Activated CD4-positive, alpha-beta T cell treated with anti-CD3 and anti-CD28 coated beads, Interleukin-2, amount 50 U/mL, for 1 hour (primary cell): ENCODE results near the gene LRRC15.

Experiments used
- DNase-seq: peaks from one replicate; pipeline ENCODE4 v3.0.0-alpha.2; 2020

Gene LRRC15

GRCh38 chr3:194314388-194315068 lies 55.0 kb downstream of the LRRC15 start:
- no peak for DNase-seq

DNA sequence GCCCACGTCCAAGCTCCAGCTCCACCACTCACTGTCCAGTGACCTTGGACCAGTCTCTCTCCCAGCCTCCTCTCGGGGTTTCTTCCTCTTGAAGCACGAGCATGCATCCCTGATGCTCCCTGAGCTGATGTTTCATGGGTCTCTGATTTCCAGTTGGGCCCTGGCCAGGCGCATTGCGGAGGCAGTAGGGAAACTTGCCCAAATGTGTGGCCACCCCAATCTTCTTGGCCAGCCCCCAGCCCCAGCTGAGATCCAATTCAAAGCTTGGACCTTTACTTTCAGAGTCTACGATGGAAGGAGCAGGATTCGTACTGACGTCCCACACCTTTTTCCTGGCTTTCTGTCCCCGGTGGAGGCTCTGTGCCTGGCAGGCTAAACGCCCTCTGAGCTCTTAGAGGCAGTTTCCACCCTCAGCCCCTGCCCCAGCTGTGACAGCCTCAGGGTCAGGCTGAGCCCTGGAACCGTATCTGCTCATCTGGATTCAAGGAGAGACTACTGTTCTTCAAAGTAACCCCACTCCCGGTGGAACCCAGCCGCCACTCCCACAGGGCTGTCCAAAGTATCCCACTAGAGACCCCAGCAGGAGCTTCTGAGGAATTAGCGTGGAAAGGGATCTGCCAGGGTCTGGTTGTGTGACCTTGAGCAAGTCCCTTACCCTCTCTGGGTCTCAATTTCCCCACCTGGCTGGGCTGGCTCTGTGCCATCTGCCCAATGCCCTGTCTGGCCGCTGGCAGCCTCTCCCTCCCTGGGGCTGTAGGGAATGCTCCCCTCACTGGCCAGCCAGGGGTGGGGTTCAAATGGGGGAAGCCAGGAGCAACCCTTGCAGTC lies 55.8 kb downstream of the LRRC15 start:
- DNase-seq = no peak

GRCh38 chr3:194312743-194313281 lies 56.7 kb downstream of the LRRC15 start:
- no peak for DNase-seq

DNA sequence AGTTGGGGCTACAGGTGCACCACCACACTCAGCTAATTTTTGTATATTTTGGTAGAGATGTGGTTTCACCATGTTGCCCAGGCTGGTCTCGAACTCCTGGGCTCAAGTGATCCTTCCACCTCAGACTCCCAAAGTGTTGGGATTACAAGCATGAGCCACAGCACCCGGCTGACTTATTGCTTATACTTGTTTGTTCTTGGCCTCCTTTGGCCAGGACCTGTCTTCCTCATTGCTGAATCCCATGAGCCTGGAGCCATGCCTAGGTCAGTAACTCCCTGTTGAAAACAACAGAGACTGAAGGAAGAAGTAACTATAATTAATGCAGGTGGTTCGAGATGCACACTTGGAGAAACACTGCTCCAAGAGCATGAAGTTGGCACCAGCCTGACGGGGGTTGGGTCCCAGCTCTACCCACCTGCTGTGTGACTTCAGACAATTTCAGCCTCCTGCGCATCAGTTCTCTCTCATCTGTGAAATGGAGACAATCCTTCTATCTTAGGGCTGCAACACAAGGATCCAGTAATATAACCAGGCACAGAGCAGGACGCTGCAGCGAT lies 57.3 kb downstream of the LRRC15 start:
- DNase-seq = no peak

GRCh38 chr3:194311000-194311399 lies 58.5 kb downstream of the LRRC15 start:
- DNase-seq = no peak

- no peak for DNase-seq
Measured at GRCh38 chr3:194310060-194310835, 59.3 kb downstream of the LRRC15 start.

GRCh38 chr3:194308601-194309449 lies 60.7 kb downstream of the LRRC15 start:
- DNase-seq = no peak

- no peak for DNase-seq
Measured at GRCh38 chr3:194307849-194308248, 61.7 kb downstream of the LRRC15 start.

DNA sequence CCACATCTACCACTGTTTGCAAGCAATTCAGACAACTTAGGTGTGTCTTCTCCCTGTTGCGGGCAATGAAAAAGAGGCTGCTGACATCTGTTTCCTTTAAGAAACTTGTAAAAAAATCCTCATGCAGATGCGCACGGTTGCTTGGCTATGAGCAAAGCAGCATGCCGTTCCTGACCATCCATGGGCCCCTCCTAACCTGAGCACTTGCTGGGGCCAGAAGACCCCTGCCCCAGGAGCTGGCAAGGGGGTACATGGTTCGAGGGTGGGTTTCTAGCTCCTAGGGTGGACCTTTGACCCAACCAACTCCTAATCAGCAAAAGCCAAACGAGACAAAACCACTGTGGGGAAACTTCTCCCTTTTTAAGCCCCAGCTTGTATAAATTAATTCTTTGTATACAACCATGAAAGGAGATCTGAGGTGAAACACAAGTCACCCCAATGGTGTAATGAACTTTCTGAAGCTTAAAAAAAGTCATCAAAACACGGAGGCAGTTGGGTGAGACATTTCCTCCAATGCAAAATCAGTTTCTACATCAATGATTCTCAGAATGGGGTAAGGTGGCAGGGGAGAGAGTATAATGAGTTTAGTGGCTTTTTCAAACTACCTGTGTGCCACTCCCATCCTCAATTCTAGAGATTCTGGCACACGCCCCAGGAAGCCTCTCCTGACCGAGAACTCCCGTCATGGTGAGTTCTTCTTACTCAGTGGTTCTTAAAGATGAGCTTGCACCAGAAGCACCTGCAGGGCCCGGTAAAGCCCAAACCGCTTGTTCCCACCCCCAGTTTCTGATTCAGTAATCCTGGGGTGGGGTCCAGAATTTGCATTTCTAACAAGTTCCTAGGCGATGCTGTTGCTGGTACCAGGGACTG lies 62.5 kb downstream of the LRRC15 start:
- DNase-seq = no peak

GRCh38 chr3:194306109-194306686 lies 63.3 kb downstream of the LRRC15 start:
- DNase-seq = peak; percentile 34

DNA sequence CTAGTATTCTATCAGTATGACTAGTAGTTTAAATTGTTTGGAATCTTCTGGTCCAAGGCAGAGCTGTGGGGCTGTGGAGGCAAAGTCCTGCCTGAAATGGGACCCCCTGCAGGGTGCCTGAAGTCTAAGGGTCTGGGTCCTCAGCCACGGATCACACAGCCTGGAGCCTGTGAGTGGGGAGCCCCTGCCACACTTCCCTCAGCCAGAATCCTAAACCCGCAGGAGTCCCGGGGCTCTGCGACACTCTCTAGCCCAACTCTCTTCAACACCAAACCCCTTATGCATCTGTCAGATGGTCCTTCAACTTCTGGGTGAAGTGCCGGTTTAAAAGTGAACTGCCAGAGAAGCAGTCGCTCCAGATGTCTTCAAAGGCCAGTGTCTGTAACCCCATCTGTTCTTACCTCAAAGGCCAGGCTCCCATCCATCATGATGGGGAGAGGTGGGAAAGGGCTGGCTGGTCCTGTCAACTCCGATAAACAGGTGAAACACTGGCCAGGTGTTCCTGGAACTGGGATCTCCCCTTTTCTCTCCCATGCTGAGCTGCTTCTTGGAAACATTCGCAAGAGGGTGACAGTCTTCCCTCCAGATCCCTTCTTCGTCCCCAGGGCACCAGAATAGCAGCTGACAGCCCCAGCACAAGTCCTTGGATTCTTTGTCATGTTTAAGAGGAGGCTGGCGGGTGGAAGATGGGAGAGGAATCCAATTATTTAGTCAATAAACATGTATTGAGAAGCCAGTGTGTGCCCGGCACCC lies 64.0 kb downstream of the LRRC15 start:
- DNase-seq = no peak
